PC-3 (cell line): ENCODE results near the gene ADK.

Experiments
- EZH2 ChIP-seq: fragments of 300-600 bp; sonication (generic); IDR thresholded peaks from one replicate; pipeline ENCODE4 v1.6.1; 2017; ENCODE audit warnings: antibody characterized with exemption, mild to moderate bottlenecking, low read length; ENCODE audit not compliant: unreplicated experiment
- EZH2phosphoT487 ChIP-seq: fragments of 300-600 bp; sonication (generic); IDR thresholded peaks from 2 replicates; pipeline ENCODE4 v1.6.1; 2018; ENCODE audit warnings: mild to moderate bottlenecking, antibody characterized with exemption, low read length, borderline replicate concordance
- TF ChIP-seq, protein P1 (sequence below): fragments of 300-600 bp; sonication (generic); conservative IDR thresholded peaks from 2 replicates; pipeline ENCODE4 v1.5.1; 2017; ENCODE audit warnings: antibody characterized with exemption, low read depth, mild to moderate bottlenecking, low read length

DNA sequence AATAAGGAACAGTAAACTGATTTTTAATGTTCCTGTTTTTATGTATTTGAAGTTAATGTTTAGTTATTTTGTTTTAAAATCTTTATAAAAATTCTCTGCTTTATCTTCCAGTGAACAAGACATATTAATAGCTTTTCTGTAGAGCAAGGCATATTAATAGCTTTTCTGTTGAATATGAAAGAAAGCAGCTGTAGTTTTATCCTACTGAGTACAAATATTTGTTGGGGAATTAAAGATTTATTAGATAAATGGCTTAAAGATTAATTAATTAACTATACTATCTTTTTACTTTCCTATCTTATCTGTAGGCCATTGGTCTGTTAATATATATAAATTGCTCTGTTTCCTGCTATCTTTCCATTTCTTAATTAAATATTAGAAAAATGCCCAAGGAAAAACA is 299.6 kb downstream of the ADK start:
- TF ChIP-seq, protein P1, sequence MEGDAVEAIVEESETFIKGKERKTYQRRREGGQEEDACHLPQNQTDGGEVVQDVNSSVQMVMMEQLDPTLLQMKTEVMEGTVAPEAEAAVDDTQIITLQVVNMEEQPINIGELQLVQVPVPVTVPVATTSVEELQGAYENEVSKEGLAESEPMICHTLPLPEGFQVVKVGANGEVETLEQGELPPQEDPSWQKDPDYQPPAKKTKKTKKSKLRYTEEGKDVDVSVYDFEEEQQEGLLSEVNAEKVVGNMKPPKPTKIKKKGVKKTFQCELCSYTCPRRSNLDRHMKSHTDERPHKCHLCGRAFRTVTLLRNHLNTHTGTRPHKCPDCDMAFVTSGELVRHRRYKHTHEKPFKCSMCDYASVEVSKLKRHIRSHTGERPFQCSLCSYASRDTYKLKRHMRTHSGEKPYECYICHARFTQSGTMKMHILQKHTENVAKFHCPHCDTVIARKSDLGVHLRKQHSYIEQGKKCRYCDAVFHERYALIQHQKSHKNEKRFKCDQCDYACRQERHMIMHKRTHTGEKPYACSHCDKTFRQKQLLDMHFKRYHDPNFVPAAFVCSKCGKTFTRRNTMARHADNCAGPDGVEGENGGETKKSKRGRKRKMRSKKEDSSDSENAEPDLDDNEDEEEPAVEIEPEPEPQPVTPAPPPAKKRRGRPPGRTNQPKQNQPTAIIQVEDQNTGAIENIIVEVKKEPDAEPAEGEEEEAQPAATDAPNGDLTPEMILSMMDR = no peak
- no peak for TF ChIP-seq EZH2
- TF ChIP-seq EZH2phosphoT487 = peak; percentile 54; the same call in 1 of the 2 replicates
